Stimulated activated CD4-positive, alpha-beta T cell treated with anti-CD3 and anti-CD28 coated beads, Interleukin-4, amount 100 ng/mL, for 48 hours (primary cell): ENCODE data around the gene TET1.
"Not testable (repeated sequence)": the region's sequence is repeated elsewhere in the genome, so short reads cannot be mapped to it uniquely, and the experiment has no call there.

Experiments used
- DNase-seq, 2 donors: peaks; one replicate each; pipeline ENCODE4 v3.0.0-alpha.2; 2020; ENCODE audit warnings: low read depth in 2 of 2

Gene TET1

DNA sequence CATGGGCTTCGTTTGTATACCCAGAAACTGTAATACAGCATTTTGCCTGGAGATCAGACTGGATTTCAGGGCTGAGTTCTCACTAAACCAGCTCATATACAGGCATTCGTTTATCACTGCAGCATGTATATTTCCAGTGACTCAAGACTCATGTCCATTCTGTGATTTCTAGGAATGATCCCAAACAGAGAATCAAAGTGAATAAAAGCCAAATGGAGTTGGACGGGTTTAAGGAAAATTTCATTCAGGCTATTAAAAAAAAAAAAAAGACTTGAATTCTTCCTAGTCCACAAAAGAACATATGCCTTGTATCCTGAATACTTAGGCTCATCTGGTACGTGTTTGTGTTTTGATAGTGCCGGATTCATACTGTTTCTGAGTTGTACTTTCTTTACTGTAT, 46.8 kb downstream of the TET1 start:
- DNase-seq: no peak

DNA sequence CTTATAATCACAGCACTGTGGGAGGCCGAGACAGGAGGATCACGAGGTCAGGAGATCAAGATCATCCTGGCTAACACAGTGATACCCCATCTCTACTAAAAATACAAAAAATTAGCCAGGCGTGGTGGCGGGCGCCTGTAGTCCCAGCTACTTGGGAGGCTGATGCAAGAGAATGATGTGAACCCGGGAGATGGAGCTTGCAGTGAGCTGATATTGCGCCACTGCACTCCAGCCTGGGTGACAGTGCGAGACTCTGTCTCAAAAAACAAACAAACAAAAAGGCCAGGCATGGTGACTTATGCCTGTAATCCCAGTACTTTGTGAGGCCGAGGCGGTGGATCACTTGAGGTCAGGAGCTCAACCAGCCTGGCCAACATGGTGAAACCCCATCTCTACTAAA, 49.9 kb downstream of the TET1 start:
- DNase-seq: not testable (repeated sequence)

DNA sequence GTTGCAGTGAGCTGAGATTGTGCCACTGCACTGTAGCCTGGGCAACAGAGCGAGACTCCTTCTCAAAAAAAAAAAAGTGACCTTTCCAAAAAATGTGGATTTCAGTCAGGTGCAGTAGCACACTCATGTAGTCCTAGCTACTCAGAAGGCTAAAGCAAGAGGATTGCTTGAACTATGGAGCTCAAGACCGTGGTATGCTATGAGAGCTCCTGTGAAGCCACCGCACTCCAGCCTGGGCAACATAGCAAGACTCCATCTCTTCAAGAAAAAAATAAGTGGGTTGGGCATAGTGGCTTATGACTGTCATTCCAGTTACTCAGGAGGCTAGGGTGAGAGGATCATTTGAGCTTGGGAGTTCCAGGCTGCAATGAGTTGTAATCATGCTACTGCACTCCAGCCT, 51.1 kb downstream of the TET1 start:
- DNase-seq: no peak

DNA sequence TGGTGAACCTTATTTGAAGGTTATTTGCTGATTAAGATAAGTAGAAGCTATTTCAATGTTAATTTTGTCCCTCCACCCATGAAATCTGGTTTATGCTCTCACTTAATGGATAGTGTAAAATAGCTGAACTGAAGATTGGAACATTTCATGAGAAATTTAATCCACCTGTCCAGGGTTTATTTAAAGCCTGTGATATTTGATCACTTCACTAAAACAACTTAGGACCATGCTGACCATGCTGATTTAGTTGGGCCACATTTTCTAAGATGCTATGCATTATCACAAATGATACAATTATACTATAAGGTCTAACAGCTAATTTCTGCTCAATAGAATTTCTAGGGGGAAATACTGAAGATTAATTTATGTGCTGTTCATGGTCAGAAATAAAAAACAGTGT, 53.8 kb downstream of the TET1 start:
- DNase-seq: not testable (repeated sequence)

DNA sequence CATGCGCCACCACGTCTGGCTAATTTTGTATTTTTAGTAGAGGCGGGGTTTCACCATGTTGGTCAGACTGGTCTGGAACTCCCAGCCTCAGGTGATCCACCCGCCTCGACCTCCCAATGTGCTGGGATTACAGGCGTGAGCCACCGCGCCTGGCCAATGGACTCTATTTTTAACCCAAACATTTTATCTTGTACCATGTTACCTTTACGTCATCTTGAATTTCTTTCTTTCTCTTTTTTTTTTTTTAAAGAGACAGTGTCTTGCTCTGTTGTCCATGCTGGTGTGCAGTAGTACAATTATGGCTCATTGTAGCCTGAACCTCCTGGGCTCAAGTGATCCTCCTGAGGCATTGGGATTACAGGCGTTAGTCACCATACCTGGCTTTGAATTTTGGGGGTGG, 57.6 kb downstream of the TET1 start:
- not testable (repeated sequence) for DNase-seq

DNA sequence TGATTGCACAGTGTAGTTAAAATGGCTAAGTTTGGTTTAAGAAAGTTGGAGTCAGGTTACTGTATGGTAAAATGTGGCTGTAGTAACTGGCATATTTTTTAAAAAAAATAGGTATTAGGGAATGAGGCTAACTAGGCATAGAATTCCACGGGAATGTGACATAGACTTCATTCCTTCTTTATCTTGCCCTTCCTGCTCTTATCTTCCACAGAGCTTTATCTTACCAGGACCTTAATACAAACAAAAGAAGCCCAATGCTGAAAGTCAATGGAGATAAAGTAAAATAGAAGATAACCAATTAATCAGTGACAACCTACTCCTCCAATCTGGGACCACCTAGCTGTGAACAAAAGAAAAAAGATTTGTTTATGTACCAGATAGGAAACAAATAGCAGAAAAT, 58.1 kb downstream of the TET1 start:
- no peak for DNase-seq

DNA sequence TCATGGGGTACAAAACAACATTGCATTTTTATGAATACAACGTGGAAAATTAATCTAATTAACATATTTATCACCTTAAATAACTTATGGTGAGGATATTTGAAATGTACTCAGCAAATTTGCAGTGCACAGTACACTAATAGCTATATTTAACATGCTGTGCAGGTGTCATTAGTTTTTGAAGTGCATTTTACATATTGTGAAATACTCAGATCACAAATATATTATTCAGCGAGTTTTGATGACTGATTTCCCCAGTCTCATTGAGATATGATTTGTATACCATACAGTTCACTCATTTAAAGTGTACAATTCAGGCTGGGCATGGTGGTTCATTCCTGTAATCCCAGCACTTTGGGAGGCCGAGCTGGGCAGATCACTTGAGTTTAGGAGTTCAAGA, 59.5 kb downstream of the TET1 start:
- DNase-seq: no peak

DNA sequence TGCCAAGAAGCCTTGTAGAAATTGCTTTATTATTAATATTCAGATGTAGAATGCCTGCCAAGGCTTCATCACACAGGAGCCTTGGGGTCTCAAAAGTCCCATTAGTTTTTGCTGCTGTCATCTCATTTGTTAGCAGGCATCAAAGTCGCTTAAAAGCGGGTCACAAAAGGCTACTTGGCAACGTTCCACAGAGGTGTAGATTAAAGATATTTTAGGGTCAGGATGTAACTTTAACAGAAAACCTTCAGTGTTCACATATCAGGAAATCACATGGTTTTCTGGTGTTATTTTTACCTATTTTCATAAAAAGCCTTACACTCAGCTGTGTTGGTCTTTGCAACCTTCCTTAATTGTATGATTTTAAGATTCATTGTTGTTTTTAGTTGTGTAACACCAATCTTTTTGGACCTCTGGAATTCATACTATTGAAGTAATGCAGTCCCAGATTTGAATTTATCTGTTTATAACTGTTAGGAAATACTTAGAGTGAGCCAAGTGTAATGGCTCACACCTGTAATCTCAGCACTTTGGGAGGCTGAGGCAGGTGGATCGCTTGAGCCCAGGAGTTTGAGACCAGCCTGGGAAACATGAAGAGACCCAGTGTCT, 65.3 kb downstream of the TET1 start:
- DNase-seq: no peak

DNA sequence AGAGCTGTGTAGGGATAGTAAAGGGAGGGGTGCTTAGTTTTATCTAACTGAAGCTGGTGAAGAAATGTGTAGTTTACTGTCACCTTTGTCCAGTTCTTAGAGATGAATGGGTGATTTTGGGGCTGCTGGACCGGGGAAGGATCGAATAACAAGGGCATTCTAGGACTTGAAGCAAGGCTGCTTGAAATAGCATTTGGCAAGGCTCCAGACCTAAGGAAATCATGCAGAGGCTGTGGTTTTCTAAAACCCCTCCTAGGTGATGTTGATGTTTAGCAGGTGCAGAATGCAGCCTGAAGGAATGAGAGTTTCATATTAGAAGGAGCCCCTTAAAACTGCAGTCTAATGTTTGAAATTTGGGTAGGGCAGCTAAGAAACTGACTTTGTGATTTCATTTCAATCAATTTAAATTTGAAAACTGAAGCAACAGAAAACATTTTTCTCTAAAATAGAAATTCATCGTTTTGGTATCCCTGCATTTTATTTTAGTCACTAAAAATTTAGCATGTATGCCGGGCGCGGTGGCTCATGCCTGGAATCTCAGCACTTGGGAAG, 68.5 kb downstream of the TET1 start:
- no peak for DNase-seq

DNA sequence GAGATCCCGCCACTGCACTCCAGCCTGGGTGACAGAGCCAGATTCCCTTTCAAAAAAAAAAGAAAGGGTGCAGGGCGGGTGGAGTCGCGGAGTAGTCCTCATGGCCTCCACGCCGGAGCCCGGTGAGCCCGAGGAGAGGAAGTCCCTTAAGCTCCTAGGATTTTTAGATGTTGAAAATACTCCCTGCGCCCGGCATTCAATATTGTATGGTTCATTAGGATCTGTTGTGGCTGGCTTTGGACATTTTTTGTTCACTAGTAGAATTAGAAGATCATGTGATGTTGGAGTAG, 72.1 kb downstream of the TET1 start:
- DNase-seq: not testable (repeated sequence)

DNA sequence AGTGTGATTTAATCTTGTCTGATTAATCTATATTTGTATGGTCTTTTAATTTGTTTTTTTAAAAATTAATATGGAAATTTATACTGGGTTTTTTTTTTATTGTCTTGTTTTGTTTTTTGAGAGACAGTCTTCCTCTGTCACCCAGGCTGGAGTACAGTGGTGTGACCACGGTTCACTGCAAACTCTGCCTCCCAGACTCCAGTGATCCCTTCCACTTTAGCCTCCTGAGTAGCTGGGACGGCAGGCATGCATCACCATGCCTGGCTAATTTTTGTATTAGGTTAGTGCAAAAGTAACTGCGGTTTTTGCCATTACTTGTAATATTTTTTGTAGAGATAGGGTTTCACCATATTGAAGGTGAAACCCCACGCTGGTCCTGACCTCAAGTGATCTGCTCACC, 73.1 kb downstream of the TET1 start:
- DNase-seq: no peak

DNA sequence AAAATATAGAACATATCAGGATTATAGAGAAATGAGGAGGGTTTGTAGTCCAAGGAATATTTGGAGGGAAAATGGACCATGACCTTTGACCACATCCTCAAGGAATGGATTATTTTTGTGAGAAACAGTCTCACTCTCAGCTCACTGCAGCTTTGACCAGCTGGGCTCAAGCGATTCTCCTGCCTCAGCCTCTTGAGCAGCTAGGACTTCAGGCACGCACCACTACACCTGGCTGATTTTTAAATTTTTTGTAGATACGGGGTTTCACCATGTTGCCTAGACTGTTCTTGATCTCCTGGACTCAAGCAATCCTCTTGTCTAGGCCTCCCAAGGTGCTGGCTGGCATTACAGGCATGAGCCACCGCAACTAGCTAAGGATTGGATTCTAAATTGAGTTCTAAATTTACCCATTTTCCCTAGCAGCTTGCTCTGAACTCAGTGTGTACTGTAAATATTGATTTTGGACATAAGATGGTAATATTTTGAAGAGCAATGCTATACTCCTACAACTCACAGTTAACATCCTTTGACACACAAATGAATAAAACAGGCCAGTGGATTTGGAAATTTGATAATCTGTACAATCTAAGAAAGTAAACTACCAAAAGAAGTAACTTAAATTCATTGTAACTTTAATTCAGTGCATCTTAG, 73.8 kb downstream of the TET1 start:
- DNase-seq: no peak

DNA sequence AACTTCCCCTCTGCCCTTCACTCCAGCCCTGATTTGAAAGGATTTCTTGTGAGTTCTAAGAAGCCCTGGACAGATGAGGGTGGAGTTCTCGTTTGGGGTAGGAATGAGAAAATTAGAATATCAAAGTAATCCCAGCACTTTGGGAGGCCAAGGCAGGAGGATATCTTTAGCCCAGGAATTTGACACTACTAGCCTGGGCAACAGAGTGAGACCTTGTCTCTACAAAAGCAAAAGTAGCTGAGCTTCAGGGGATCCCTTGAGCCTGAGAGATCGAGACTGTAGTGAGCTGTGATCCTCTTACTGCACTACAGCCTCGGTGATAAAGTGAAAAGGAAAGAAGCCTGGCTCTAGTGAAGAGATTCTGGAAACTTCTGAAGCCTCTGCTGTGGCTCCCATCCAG, 76.2 kb downstream of the TET1 start:
- DNase-seq: no peak

DNA sequence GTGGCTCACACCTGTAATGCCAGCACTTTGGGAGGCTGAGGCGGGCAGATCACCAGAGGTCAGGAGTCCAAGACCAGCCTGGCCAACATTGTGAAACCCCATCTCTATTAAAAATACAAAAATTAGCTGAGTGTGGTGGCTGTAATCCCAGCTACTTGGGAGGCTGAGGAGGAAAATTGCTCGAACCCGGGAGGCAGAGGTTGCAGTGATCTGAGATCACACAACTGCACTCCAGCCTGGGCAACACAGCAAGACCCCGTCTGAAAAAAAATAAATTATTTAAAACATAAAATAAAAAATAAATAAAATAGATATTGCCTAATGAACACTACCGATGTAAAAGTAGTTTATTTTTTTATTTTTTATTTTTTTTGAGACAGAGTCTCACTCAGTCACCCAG, 83.4 kb downstream of the TET1 start:
- DNase-seq: not testable (repeated sequence)

DNA sequence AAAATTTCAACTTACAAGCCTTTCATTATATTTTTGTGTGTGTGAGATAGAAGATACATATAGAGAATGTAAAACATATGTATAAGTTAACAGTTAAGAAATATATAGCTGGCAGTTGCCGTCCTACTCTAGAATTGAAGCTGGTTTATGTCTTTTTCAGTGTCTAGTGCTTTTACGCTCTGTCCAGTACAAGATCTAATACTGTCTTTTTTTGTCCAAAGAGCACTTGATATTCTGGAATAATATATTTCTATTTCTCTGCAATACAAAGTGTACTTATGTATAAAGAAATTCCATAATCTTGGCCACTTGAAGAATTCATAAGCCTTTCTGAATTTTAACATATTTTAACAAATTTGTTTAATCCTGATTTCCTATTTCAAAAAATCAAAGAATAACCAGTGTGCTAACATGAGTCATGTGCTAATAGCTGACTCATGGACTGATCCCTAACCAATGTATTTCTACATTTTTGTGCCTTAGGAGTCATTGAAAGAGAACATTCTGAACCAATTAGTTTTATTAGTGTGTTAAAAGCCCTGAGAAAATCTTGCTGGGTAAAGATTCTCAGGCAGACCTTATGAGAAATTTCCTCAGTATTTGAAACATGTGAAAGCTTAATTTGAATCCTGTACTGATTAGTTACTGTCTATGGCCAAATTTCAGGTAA, 87.7 kb downstream of the TET1 start:
- no peak for DNase-seq

DNA sequence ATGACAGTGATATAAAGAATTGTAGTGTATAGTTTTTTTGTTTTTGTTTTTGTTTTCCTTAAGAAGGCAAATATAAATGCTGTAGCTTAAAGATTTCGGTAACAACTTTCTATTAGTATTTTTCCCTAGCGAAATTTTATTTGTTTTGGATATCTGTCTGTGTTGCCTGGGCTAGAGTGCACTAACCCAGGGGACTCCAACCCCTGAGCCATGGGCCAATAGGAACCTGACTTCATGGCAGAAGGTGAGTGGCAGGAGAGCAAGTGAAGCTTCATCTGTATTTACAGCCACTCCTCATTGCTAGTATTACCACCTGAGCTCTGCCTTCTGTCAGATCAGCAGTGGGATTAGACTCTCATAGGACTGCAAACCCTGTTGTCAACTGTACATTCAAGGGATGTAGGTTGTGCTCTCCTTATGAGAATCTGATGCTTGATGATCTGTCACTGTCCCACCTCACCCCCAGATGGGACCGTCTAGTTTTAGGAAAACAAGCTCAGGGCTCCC, 95.5 kb downstream of the TET1 start:
- no peak for DNase-seq

DNA sequence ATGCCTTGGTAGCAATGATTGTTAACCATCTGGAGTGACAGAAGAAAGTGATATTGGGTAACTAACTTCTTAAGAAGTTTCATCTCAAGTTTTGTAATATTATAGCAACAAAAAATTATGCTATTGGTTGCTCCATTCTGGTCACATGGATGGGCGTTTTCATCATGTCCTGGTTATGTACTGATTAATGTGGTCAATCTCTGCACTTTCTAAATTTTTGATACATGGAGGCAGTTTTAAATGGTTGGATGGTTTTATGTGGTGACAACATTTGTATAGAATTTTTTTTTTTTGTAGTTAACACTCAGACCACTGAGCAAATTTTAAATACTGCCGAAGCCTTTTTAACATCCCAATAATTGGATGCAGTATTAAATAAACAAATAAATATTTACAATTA, 105.7 kb downstream of the TET1 start:
- DNase-seq: no peak

DNA sequence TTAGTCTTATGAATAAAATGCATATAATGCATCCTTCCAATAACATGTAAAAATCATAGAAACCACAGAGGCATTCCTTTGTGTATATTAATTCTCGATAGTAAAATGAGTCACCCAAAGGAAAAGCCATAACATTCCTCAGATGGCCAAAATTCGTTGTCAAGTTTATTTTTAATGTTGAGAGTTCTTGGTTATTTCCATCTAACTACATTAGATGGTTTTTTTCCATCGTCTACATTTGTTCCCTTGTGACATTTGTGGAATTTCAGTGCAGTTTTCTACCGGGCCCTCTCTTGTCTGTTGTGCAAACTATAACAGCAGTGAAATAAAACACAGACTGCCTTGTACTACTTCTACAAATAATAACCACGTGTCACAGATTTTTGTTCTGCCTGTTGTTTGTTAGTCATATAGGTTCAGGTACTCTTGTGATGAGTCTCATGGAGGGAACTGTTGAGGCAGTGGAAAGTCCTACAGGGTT, 106.2 kb downstream of the TET1 start:
- DNase-seq: no peak

DNA sequence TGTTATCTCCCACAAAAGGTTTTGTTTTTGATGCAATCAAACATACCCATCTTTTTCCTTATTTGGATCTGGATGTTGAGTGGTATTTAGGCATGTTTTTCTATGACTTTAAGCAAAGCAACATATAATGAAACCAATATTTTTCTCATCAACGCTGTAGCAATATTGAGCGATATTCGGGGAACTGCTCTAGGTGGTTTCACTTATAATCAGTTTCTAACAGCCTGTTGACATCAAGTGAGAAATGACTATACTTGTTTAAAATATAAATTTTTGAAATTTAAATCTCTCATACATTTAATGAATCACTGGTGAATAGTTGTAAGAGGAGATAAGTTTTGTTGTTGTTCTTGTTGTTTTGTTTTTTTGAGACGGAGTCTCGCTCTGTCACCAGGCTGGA, 108.1 kb downstream of the TET1 start:
- DNase-seq: no peak

DNA sequence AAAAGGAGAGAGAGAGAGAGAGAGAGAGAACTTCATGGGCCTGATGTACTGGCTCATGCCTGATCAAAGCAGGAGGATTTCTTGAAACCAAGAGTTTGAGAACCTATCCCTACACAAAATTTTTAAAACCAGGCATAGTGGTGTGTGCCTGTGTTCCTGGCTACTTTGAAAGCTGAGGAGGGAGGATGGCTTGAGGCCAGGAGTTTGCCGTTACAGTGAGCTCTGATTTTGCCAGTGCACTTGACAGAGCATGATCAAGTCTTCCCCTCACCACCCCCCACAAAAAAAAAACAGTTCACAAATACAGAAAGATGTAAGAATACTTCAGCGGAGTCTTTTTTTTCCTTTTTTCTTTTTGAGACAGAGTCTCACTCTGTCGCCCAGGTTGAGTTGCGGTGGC, 108.8 kb downstream of the TET1 start:
- no peak for DNase-seq

DNA sequence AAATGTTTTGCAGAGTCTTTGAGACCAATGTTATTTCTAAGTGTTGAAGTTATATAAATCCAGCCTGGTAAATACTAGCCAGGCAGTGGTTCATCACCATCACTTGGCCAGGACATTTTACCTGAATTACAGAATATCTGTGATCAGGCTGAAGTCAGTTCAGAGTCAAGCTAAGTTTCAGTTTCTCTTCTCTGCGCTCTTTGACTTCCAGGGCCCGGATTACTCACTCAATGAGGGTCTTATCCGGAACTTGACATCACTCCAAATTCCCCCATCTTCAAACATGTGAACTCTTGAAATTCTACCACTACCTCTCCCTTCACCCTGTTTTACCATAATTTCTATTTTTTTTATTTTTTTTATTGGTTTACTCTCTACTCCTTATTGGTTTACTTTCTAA, 124.3 kb downstream of the TET1 start:
- DNase-seq: no peak

DNA sequence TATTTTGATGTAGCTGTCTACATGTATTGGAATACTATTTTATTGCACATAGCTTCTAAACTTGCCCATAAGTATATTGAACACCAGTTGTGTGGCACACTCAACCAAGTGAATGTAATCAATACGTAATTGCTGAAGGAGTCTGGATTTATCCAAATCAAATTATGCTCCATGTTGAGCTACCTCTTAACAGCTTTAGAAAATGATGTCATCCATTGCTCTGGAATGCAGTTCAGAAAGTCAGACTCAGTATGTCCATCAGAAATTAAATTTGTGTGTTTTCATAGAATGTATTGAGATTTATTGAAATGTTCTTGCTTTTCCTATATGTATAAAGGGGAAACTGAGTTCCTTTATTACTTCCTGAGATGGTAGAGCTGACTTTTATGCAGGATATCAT, 135.9 kb downstream of the TET1 start:
- no peak for DNase-seq

DNA sequence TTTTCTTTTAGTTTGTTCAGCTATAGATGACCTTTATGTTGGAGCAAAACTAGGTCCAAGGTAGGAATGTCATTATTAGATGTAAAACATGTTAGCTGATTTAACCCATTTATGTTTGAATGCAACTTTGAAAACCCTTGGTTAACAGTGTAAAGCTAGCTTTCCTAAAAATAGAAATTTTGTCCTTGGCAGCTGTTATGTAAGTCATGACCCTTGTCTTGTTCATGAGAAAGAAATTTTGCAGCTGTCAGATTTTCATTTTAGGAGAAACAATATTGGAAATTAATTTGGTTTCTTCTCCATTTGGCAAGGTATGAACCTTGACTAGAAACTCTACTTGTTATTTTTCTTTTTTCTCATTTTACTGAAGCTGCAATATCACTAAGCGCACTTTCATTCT, 137.0 kb downstream of the TET1 start:
- no peak for DNase-seq
